Measurements from ENCODE around the gene BTBD6.
A peak's percentile ranks its signal among the peaks of the same experiment; 100 is the strongest.

BTBD6 gene

GRCh38 chr14:105279642-105280361, 31.5 kb downstream of the BTBD6 start:
- DNase-seq (ENCODE audit: low read depth): no peak
- TF ChIP-seq POLR2A (IDR thresholded peaks at IDR 0.05; ENCODE audit: extremely low read depth, insufficient read length) (no peak), MYC (IDR thresholded peaks at IDR 0.05; ENCODE audit: low read depth, low read length) (no peak), CTCF (IDR thresholded peaks at IDR 0.05; ENCODE audit: low read depth, low read length) (no peak), MAX (IDR thresholded peaks at IDR 0.05; ENCODE audit: low read depth, low read length) (no peak)
- H3K4me3 ChIP-seq (ENCODE audit: low read depth, low read length): no peak overlapping the region

DNA sequence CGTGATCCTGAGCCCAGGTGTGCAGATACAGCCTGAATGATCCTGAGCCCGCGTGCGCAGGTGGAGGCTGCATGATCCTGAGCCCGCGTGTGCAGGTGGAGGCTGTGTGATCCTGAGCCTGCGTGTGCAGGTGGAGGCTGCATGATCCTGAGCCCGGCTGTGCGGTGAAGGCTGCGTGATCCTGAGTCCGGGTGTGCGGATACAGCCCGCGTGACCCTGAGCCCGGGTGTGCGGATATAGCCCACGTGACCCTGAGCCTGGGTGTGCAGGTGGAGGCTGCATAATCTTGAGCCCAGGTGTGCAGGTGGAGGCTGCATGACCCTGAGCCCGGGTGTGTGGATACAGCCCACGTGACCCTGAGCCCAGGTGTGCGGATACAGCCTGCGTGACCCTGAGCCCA, 32.2 kb downstream of the BTBD6 start:
- H3K4me3 ChIP-seq (ENCODE audit: low read depth, low read length): no peak overlapping the region
- DNase-seq (ENCODE audit: low read depth): no peak
- TF ChIP-seq MYC (IDR thresholded peaks at IDR 0.05; ENCODE audit: low read depth, low read length): no peak
- TF ChIP-seq CTCF (IDR thresholded peaks at IDR 0.05; ENCODE audit: low read depth, low read length): no peak
- no peak for TF ChIP-seq POLR2A (IDR thresholded peaks at IDR 0.05; ENCODE audit: extremely low read depth, insufficient read length)
- no peak for TF ChIP-seq MAX (IDR thresholded peaks at IDR 0.05; ENCODE audit: low read depth, low read length)

GRCh38 chr14:105281371-105282097, 33.2 kb downstream of the BTBD6 start:
- TF ChIP-seq CTCF (IDR thresholded peaks at IDR 0.05; ENCODE audit: low read depth, low read length) (peak; percentile 21), POLR2A (IDR thresholded peaks at IDR 0.05; ENCODE audit: extremely low read depth, insufficient read length) (no peak), MAX (IDR thresholded peaks at IDR 0.05; ENCODE audit: low read depth, low read length) (no peak), MYC (IDR thresholded peaks at IDR 0.05; ENCODE audit: low read depth, low read length) (no peak)
- H3K4me3 ChIP-seq (ENCODE audit: low read depth, low read length): no peak overlapping the region
- peak; percentile 33 for DNase-seq (ENCODE audit: low read depth)

- no peak for DNase-seq (ENCODE audit: low read depth)
- no peak overlapping the region for H3K4me3 ChIP-seq (ENCODE audit: low read depth, low read length)
These were observed 33.9 kb downstream of the BTBD6 start for GRCh38 chr14:105282098-105282725.

More at GRCh38 chr14:105282098-105282725, 33.9 kb downstream of the BTBD6 start:
- TF ChIP-seq MYC (IDR thresholded peaks at IDR 0.05; ENCODE audit: low read depth, low read length) (no peak), MAX (IDR thresholded peaks at IDR 0.05; ENCODE audit: low read depth, low read length) (no peak), POLR2A (IDR thresholded peaks at IDR 0.05; ENCODE audit: extremely low read depth, insufficient read length) (no peak), CTCF (IDR thresholded peaks at IDR 0.05; ENCODE audit: low read depth, low read length) (no peak)

All from NB4 (cell line).